ENCODE measurements around the gene MSRB3. TPM values are rescaled to one million over a fixed set of nuclear protein-coding genes. Genes with fewer than 3 reads are reported as not detected.

The MSRB3 gene
- polyA plus RNA-seq, 1 donor from 2014 or later: 0.19 TPM

GRCh38 chr12:65511134-65511834 lies 232.8 kb downstream of the MSRB3 start:
- H3K4me3 ChIP-seq (ENCODE audit: low read length): no peak overlapping the region
- no peak overlapping the region for H3K9ac ChIP-seq (ENCODE audit: low read length)
- H3K9me2 ChIP-seq (ENCODE audit: insufficient read depth, low read length): no peaks in the 10 kb centered on the region
- H2AFZ ChIP-seq (ENCODE audit: low read depth, low read length): no peak overlapping the region
- no peaks in the 10 kb centered on the region for H3K9me3 ChIP-seq (ENCODE audit: low read length)
- no peaks in the 10 kb centered on the region for H3K27me3 ChIP-seq (ENCODE audit: insufficient read depth, low read depth, low read length)
- no peaks in the 10 kb centered on the region for H3K79me2 ChIP-seq (replicated peaks; ENCODE audit: insufficient read depth, low read length)
- H4K20me1 ChIP-seq (ENCODE audit: insufficient read depth): no peaks in the 10 kb centered on the region
- H3K36me3 ChIP-seq (ENCODE audit: insufficient read depth, low read length): no peaks in the 10 kb centered on the region
- H3K4me2 ChIP-seq (ENCODE audit: low read length): no peak overlapping the region
- peaks cover 3% of the 10 kb centered on the region for H3F3A ChIP-seq (ENCODE audit: insufficient read depth, low read length, poor library complexity, severe bottlenecking)
- H3K27ac ChIP-seq (ENCODE audit: low read length): no peak overlapping the region
- TF ChIP-seq POLR2AphosphoS5 (IDR thresholded peaks at IDR 0.05): no peak
- no peak for TF ChIP-seq EZH2 (IDR thresholded peaks at IDR 0.05; ENCODE audit: borderline replicate concordance, insufficient read depth, low read length, poor library complexity, severe bottlenecking)
- no peak for TF ChIP-seq CTCF (IDR thresholded peaks at IDR 0.05; ENCODE audit: poor library complexity, severe bottlenecking)
- no peak for TF ChIP-seq MXI1 (conservative IDR thresholded peaks at IDR 0.05; ENCODE audit: poor library complexity, severe bottlenecking)
- no peak for TF ChIP-seq RAD21 (conservative IDR thresholded peaks at IDR 0.05)
- TF ChIP-seq TAF1 (IDR thresholded peaks at IDR 0.05; ENCODE audit: low read depth): no peak
- no peak for TF ChIP-seq REST (IDR thresholded peaks at IDR 0.05; ENCODE audit: borderline replicate concordance)
- no peak for TF ChIP-seq SMC3 (conservative IDR thresholded peaks at IDR 0.05; ENCODE audit: poor library complexity)
- no peak for TF ChIP-seq EP300 (conservative IDR thresholded peaks at IDR 0.05; ENCODE audit: poor library complexity, severe bottlenecking)

GRCh38 chr12:65511912-65512311 lies 233.4 kb downstream of the MSRB3 start:
- H3K79me2 ChIP-seq (replicated peaks; ENCODE audit: insufficient read depth, low read length): no peaks in the 10 kb centered on the region
- H3K9ac ChIP-seq (ENCODE audit: low read length): no peak overlapping the region
- H3K27me3 ChIP-seq (ENCODE audit: insufficient read depth, low read depth, low read length): no peaks in the 10 kb centered on the region
- peaks cover 3% of the 10 kb centered on the region for H3F3A ChIP-seq (ENCODE audit: insufficient read depth, low read length, poor library complexity, severe bottlenecking)
- TF ChIP-seq TAF1 (IDR thresholded peaks at IDR 0.05; ENCODE audit: low read depth) (no peak), POLR2AphosphoS5 (IDR thresholded peaks at IDR 0.05) (no peak)
- H3K9me3 ChIP-seq (ENCODE audit: low read length): no peaks in the 10 kb centered on the region
- no peaks in the 10 kb centered on the region for H3K36me3 ChIP-seq (ENCODE audit: insufficient read depth, low read length)
- H3K27ac ChIP-seq (ENCODE audit: low read length): no peak overlapping the region
- no peaks in the 10 kb centered on the region for H4K20me1 ChIP-seq (ENCODE audit: insufficient read depth)
- no peaks in the 10 kb centered on the region for H3K9me2 ChIP-seq (ENCODE audit: insufficient read depth, low read length)
- no peak overlapping the region for H3K4me2 ChIP-seq (ENCODE audit: low read length)
- H2AFZ ChIP-seq (ENCODE audit: low read depth, low read length): no peak overlapping the region
- no peak overlapping the region for H3K4me3 ChIP-seq (ENCODE audit: low read length)

Other genes with a start within 250 kb of the MSRB3 start
- 0.77 and 1.7 TPM in 2 replicates for gene WIF1, start 157.4 kb upstream of the MSRB3 start, polyA plus RNA-seq
- gene LEMD3, start 109.1 kb upstream of the MSRB3 start, polyA plus RNA-seq: 38.8 and 41.0 TPM in 2 replicates